DMS 273 (cell line): ENCODE results near the gene C4orf50.
A peak's percentile ranks its signal among the peaks of the same experiment; 100 is the strongest.

Source experiments
- DNase-seq: peaks from one replicate; lab custom pipeline; 2025; ENCODE audit not compliant: unreplicated experiment; lab: John Stamatoyannopoulos, UW

C4orf50 gene

GRCh38 chr4:5973033-5973432 lies 45.2 kb downstream of the C4orf50 start:
- no peak for DNase-seq

GRCh38 chr4:5972571-5972970 lies 45.7 kb downstream of the C4orf50 start:
- DNase-seq: no peak

GRCh38 chr4:5971078-5971450 lies 47.2 kb downstream of the C4orf50 start:
- DNase-seq: peak; percentile 27

GRCh38 chr4:5970381-5971077 lies 47.7 kb downstream of the C4orf50 start:
- no peak for DNase-seq

- no peak for DNase-seq
Observed at GRCh38 chr4:5969777-5970176, 48.5 kb downstream of the C4orf50 start.

GRCh38 chr4:5969336-5969735 lies 48.9 kb downstream of the C4orf50 start:
- DNase-seq: no peak

GRCh38 chr4:5968246-5968645 lies 50.0 kb downstream of the C4orf50 start:
- DNase-seq: no peak

GRCh38 chr4:5967783-5968182 lies 50.4 kb downstream of the C4orf50 start:
- no peak for DNase-seq

- no peak for DNase-seq
Observed at GRCh38 chr4:5965225-5965624, 53.0 kb downstream of the C4orf50 start.

GRCh38 chr4:5964030-5964429 lies 54.2 kb downstream of the C4orf50 start:
- no peak for DNase-seq

GRCh38 chr4:5963611-5964010 lies 54.6 kb downstream of the C4orf50 start:
- DNase-seq: peak; percentile 28

GRCh38 chr4:5962416-5962815 lies 55.8 kb downstream of the C4orf50 start:
- peak; percentile 65 for DNase-seq

- DNase-seq: no peak
Observed at GRCh38 chr4:5960252-5960880, 57.9 kb downstream of the C4orf50 start.

- no peak for DNase-seq
Observed at GRCh38 chr4:5959211-5959982, 58.8 kb downstream of the C4orf50 start.

- DNase-seq: no peak
Observed at GRCh38 chr4:5958199-5958735, 60.0 kb downstream of the C4orf50 start.

- DNase-seq: no peak
Observed at GRCh38 chr4:5957076-5957475, 61.2 kb downstream of the C4orf50 start.

GRCh38 chr4:5956285-5957021 lies 61.8 kb downstream of the C4orf50 start:
- peak; percentile 83 for DNase-seq

- DNase-seq: no peak
Observed at GRCh38 chr4:5955856-5956255, 62.4 kb downstream of the C4orf50 start.

GRCh38 chr4:5955201-5955821 lies 62.9 kb downstream of the C4orf50 start:
- DNase-seq: peak; percentile 53

GRCh38 chr4:5954056-5954760 lies 64.0 kb downstream of the C4orf50 start:
- DNase-seq: no peak
